Uterus (tissue), 4 donors: Measurements from ENCODE around the gene DNAJC27. TPM values are rescaled to one million over a fixed set of nuclear protein-coding genes. Genes with fewer than 3 reads are reported as not detected.

ENCODE experiments used
- DNase-seq, 2 donors: peaks; one replicate each; pipeline ENCODE4 v3.0.0-alpha.2; 2019 to 2020
- H3K27ac ChIP-seq, 2 donors: fragments of 200-600 bp; sonication (generic); 1 replicate in 1 of 2; 2 replicates in 1 of 2; pipeline ENCODE4 v1.5.1; 2016 to 2018
- H3K27me3 ChIP-seq, 2 donors: fragments of 200-600 bp; sonication (generic); one replicate each; pipeline ENCODE4 v1.5.1; 2018 to 2019; ENCODE audit warnings: control low read depth in 1 of 2
- H3K36me3 ChIP-seq, 2 donors: fragments of 200-600 bp; sonication (generic); one replicate each; pipeline ENCODE4 v1.5.1; 2019; ENCODE audit warnings: control low read depth in 1 of 2
- H3K4me1 ChIP-seq, 2 donors: fragments of 200-600 bp; sonication (generic); one replicate each; pipeline ENCODE4 v1.5.1; 2018 to 2019; ENCODE audit warnings: control low read depth in 1 of 2
- H3K4me3 ChIP-seq, 2 donors: fragments of 200-600 bp; sonication (generic); 1 replicate in 1 of 2; 2 replicates in 1 of 2; pipeline ENCODE4 v1.5.1; 2018 to 2019; ENCODE audit warnings: mild to moderate bottlenecking in 1 of 2
- H3K9me3 ChIP-seq, 2 donors: fragments of 200-600 bp; sonication (generic); one replicate each; pipeline ENCODE4 v1.5.1; 2019; ENCODE audit warnings: control low read depth in 1 of 2
- CTCF ChIP-seq, 4 experiments: fragments of 200-600 bp in 2 of 4; fragments of 450-650 bp in 2 of 4; sonication (generic) in 2 of 4; IDR thresholded peaks; one replicate each; pipeline ENCODE4 v1.5.1; 2016 to 2019; ENCODE audit warnings: antibody characterized with exemption in 4 of 4, mild to moderate bottlenecking in 2 of 4, moderate library complexity in 1 of 4
- POLR2A ChIP-seq, 2 donors: fragments of 450-650 bp; IDR thresholded peaks; one replicate each; pipeline ENCODE4 v1.6.1; 2016; ENCODE audit warnings: antibody characterized with exemption in 2 of 2, mild to moderate bottlenecking in 1 of 2, moderate library complexity in 1 of 2
- intact Hi-C: fragments of 100-400 bp; cut with DNase I; formaldehyde crosslinking; loops from one replicate; pipeline ENCODE4 v1.15.1; 2023; ENCODE audit warnings: low total_unique reads
- total RNA-seq, 4 donors: library from RNA; depleted of rRNA in 3 of 4; stranded (reverse); fragments of >200 nt in 3 of 4; gene quantifications; one replicate each; pipeline versions ENCODE4 v1.1.0 to v1.2.4, GENCODE V29; 2014 to 2023
- donor health status: DM: yes; HTN: yes; CAD: no.

The DNAJC27 gene
- total RNA-seq, 4 donors from 2014 or later, result 3.1 to 15.3 (median 7.8) TPM

- no peaks in the 10 kb centered on the region for H3K27me3 ChIP-seq
- H3K9me3 ChIP-seq, result peaks cover 0 to 6% of the 10 kb centered on the region in 2 donors
- intact Hi-C loops, result no loop called here
- H3K4me1 ChIP-seq, result no peaks in the 10 kb centered on the region
- TF ChIP-seq CTCF (IDR thresholded peaks at IDR 0.05), result no peak
- TF ChIP-seq POLR2A (IDR thresholded peaks at IDR 0.05), result no peak
- no peak overlapping the region for H3K4me3 ChIP-seq
- no peaks in the 10 kb centered on the region for H3K36me3 ChIP-seq
- no peak overlapping the region for H3K27ac ChIP-seq
- DNase-seq, result no peak
Measured at GRCh38 chr2:24958411-24958935, 13.3 kb downstream of the DNAJC27 start.

DNA sequence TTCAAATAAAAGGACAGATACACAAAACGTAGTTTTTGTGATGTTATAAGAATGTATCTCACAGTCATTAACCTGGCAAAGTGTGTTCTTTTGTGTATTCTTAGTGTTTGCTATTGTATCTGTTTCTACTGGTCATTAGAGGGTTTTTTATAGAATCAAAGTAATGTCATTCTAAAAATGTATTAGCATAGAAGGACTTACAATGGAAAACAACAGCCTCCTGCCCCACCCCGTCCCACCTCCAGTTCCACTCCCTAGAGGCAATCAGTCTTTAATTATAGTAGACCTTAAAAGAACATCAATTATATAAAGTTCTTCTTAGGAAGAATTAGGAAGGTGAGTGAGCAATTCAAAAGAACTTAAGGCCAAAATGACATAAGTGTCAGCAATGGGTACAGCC lies 13.8 kb downstream of the DNAJC27 start:
- no peak for DNase-seq
- Histone ChIP-seq H3K36me3 (no peaks in the 10 kb centered on the region), H3K4me1 (no peaks in the 10 kb centered on the region), H3K9me3 (peaks cover 0 to 6% of the 10 kb centered on the region in 2 donors), H3K27me3 (no peaks in the 10 kb centered on the region), H3K4me3 (no peak overlapping the region), H3K27ac (no peak overlapping the region)
- TF ChIP-seq POLR2A (IDR thresholded peaks at IDR 0.05), result no peak
- TF ChIP-seq CTCF (IDR thresholded peaks at IDR 0.05), result no peak
- intact Hi-C loops, result no loop called here

DNA sequence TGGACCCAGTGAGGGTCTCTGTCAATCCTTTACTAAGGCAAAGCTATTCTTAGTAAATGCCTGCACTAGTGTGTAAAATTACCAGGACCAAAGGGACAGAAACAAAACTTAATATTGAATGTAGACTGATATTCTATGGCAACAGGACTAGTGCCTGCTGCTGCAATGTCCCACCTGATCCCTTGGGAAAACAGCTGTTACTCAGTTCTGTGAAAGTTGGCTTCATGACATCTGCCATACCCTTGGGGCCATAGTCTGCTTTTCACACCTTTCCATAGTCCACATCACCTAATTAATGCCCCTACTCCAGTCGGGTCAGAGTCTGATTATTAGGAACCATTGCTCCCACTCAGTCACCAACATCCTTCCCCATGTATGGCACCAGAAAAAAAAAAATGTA lies 14.5 kb downstream of the DNAJC27 start:
- intact Hi-C loops, result no loop called here
- no peak overlapping the region for H3K4me3 ChIP-seq
- H3K9me3 ChIP-seq, result peaks cover 0 to 6% of the 10 kb centered on the region in 2 donors
- no peaks in the 10 kb centered on the region for H3K36me3 ChIP-seq
- no peak for DNase-seq
- no peaks in the 10 kb centered on the region for H3K27me3 ChIP-seq
- no peak overlapping the region for H3K27ac ChIP-seq
- TF ChIP-seq CTCF (IDR thresholded peaks at IDR 0.05) (no peak), POLR2A (IDR thresholded peaks at IDR 0.05) (no peak)
- no peaks in the 10 kb centered on the region for H3K4me1 ChIP-seq

- H3K27me3 ChIP-seq, result no peaks in the 10 kb centered on the region
- peaks cover 0 to 6% of the 10 kb centered on the region in 2 donors for H3K9me3 ChIP-seq
- intact Hi-C loops, result no loop called here
- no peak overlapping the region for H3K4me3 ChIP-seq
- DNase-seq, result no peak
- H3K4me1 ChIP-seq, result no peaks in the 10 kb centered on the region
- TF ChIP-seq CTCF (IDR thresholded peaks at IDR 0.05) (no peak), POLR2A (IDR thresholded peaks at IDR 0.05) (no peak)
- H3K36me3 ChIP-seq, result no peaks in the 10 kb centered on the region
- H3K27ac ChIP-seq, result no peak overlapping the region
Measured at GRCh38 chr2:24955921-24956320, 15.8 kb downstream of the DNAJC27 start.

DNA sequence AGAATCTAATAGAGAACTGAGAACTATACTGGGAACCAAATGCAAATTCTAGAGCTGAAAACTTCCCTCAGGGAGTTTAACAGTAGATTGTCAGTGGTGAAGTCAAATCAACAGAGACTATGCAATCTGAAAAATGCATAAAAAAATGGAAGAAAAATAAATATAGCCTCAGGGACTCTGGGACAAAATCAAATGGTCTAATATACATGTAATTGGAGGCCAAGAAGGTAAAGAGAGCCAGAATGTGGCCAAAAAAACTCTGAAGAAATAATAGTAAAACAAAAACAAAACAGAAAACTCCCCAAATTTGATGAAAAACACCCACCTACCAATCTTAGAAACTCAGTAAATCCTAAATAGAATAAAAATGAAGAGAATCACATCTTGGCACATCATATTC lies 16.5 kb downstream of the DNAJC27 start:
- intact Hi-C loops, result no loop called here
- Histone ChIP-seq H3K27me3 (no peaks in the 10 kb centered on the region), H3K4me1 (no peaks in the 10 kb centered on the region), H3K9me3 (peaks cover 0 to 6% of the 10 kb centered on the region in 2 donors), H3K4me3 (no peak overlapping the region), H3K27ac (no peak overlapping the region), H3K36me3 (no peaks in the 10 kb centered on the region)
- TF ChIP-seq CTCF (IDR thresholded peaks at IDR 0.05), result no peak
- no peak for DNase-seq
